Heart left ventricle (tissue), 16 donors: ENCODE results near the gene C2orf68. TPM values are rescaled to one million over a fixed set of nuclear protein-coding genes. Genes with fewer than 3 reads are reported as not detected.
A peak's percentile ranks its signal among the peaks of the same experiment; 100 is the strongest.
"Not testable (repeated sequence)": the region's sequence is repeated elsewhere in the genome, so short reads cannot be mapped to it uniquely, and the experiment has no call there.

Experiments
- ATAC-seq, 4 donors: fragments of 200-7000 bp; cut with Tn5 transposase; one replicate each; pipeline ENCODE4 v1.9.1; 2020 to 2022; ENCODE audit warnings: moderate library complexity in 4 of 4, mild to moderate bottlenecking in 3 of 4, moderate number of reproducible peaks in 1 of 4
- DNase-seq, 5 donors: peaks; one replicate each; pipeline ENCODE4 v3.0.0-alpha.2; 2020
- H3K27ac ChIP-seq, 12 donors: fragments of 200-600 bp; sonication (generic) in 4 of 12; one replicate each; pipeline versions ENCODE4 v1.5.0 to v1.8.0; 2016 to 2022; ENCODE audit warnings: mild to moderate bottlenecking in 2 of 12
- H3K27me3 ChIP-seq, 9 donors: fragments of 200-600 bp; sonication (generic) in 2 of 9; one replicate each; pipeline versions ENCODE4 v1.5.1 to v1.8.0; 2016 to 2022; ENCODE audit warnings: mild to moderate bottlenecking in 3 of 9
- H3K36me3 ChIP-seq, 9 donors: fragments of 200-600 bp; sonication (generic) in 2 of 9; one replicate each; pipeline versions ENCODE4 v1.5.0 to v1.8.0; 2018 to 2022; ENCODE audit warnings: mild to moderate bottlenecking in 2 of 9
- H3K4me1 ChIP-seq, 12 donors: fragments of 200-600 bp; sonication (generic) in 4 of 12; one replicate each; pipeline versions ENCODE4 v1.5.0 to v1.8.0; 2016 to 2022; ENCODE audit warnings: mild to moderate bottlenecking in 3 of 12
- H3K4me3 ChIP-seq, 12 donors: fragments of 200-600 bp; sonication (generic) in 4 of 12; one replicate each; pipeline versions ENCODE4 v1.5.0 to v1.8.0; 2017 to 2022; ENCODE audit warnings: mild to moderate bottlenecking in 9 of 12, moderate library complexity in 4 of 12
- H3K9me3 ChIP-seq, 12 donors: fragments of 200-600 bp; sonication (generic) in 4 of 12; one replicate each; pipeline versions ENCODE4 v1.5.0 to v1.8.0; 2016 to 2022; ENCODE audit warnings: mild to moderate bottlenecking in 1 of 12
- POLR2A ChIP-seq, 2 donors: fragments of 450-650 bp; IDR thresholded peaks; one replicate each; pipeline ENCODE4 v1.6.1; 2017; ENCODE audit warnings: antibody characterized with exemption in 2 of 2, mild to moderate bottlenecking in 2 of 2, moderate library complexity in 2 of 2
- WGBS, 4 donors: extraction: QIAGEN DNeasy Blood & Tissue Kit in 2 of 4; methylation state at CpG; one replicate each; pipeline versions ENCODE4 v1.1.5 to v1.1.7; 2013 to 2018; 5-methylcytosine and 5-hydroxymethylcytosine counted together
- intact Hi-C, 10 donors: fragments of 100-400 bp; cut with DNase I; formaldehyde crosslinking; loops; one replicate each; pipeline versions ENCODE4 v1.11.1 to v1.14.2; 2022
- polyA plus RNA-seq, 2 donors: library from polyadenylated mRNA; stranded (reverse); fragments of 200-250 nt; gene quantifications; one replicate each; pipeline ENCODE4 v1.2.3, GENCODE V29; 2013
- total RNA-seq, 9 donors: library from RNA; depleted of rRNA in 2 of 9; stranded (reverse); fragments of >200 nt in 2 of 9; fragmentation: NEBNext Ultra II Directional in 3 of 9; extraction: Animal tissue kit (Norgen Biotek cat#: 25700) in 3 of 9; gene quantifications; one replicate each; pipeline versions ENCODE4 v1.1.0 to v1.2.4, GENCODE V29; 2016 to 2023
- TF ChIP-seq, protein P1 (sequence below), 12 donors: fragments of 200-600 bp; sonication (generic) in 4 of 12; IDR thresholded peaks; one replicate each; pipeline versions ENCODE4 v1.5.0 to v1.8.0; 2018 to 2022; ENCODE audit warnings: antibody characterized with exemption in 12 of 12, mild to moderate bottlenecking in 5 of 12
- donor health status: ischemic (EF 13 %, LVEDD 7.1; RV severe dilation, severe dysfunction).
- donor health status: healthy with polysubstance abuse.
- donor health status: DM: no; HTN: yes; CAD: no.
- donor health status: DM: no; HTN: no; CAD: no.
- donor health status: ischemic (EF 25% LVEDD 6.9; RV normal size, moderate dysfunction).
- donor health status: ischemic (EF 25% LVEDD 5.7; RV mildly dilated, moderate dysfunction).
- donor health status: healthy.
- donor health status: DM: yes; HTN: yes; CAD: no.
- donor health status: ischemic (EF 35%, LVEDD 5.7; RV mildly dilated, moderate dysfunction).
- donor health status: nonischemic (EF 11% LVEDD 7.7; RV severe dilation, severe dysfunction).
- donor health status: DM: yes; HTN: yes; CAD: no.
- donor health status: PGD.
- donor health status: ischemic (EF 29% LVEDD 5.4; RV normal size, mild dysfunction).
- donor health status: nonischemic (EF 23%, LVEDD 6.1; RV moderate dilation, normal function).

C2orf68 gene
- total and polyA plus RNA-seq, 11 donors: 12.0 to 38.2 (median 29.1) TPM

DNA sequence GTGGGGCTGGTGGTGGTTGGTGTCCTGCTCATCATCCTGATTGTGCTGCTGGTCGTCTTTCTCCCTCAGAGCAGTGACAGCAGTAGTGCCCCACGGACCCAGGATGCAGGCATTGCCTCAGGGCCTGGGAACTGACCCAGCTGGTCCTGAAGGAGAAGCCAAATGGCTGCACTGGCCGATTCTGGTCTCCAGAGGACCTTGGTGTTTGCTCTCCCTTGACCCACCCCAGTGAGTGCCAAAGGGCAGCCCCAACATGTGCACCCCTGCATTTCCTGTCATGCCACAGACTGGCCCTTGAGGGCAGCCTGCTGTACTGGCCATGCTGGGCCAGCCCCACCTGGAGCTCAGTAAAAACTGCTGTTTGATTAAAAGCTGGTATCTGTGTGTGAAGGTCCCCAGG, 18.8 kb downstream of the C2orf68 start:
- no peak for TF ChIP-seq POLR2A (IDR thresholded peaks at IDR 0.05)
- no peaks in the 10 kb centered on the region for H3K27me3 ChIP-seq
- H3K36me3 ChIP-seq: peaks cover 0 to 27% (median 14%) of the 10 kb centered on the region in 9 donors
- no peak for ATAC-seq
- peaks cover 3 to 81% (median 63%) of the 10 kb centered on the region in 12 donors for H3K4me1 ChIP-seq
- no peak overlapping the region for H3K4me3 ChIP-seq
- DNase-seq: no peak
- WGBS, 4 donors: 62 to 79% (median 72%) methylated on average over 2 to 3 of the region's 3 CpGs; no CpG with 5 or more reads in 1 of the 4 donors
- peak overlapping the region in 2 of 12 donors; percentile 2 to 26 for H3K27ac ChIP-seq
- intact Hi-C loops: no loop called here
- no peaks in the 10 kb centered on the region for H3K9me3 ChIP-seq

DNA sequence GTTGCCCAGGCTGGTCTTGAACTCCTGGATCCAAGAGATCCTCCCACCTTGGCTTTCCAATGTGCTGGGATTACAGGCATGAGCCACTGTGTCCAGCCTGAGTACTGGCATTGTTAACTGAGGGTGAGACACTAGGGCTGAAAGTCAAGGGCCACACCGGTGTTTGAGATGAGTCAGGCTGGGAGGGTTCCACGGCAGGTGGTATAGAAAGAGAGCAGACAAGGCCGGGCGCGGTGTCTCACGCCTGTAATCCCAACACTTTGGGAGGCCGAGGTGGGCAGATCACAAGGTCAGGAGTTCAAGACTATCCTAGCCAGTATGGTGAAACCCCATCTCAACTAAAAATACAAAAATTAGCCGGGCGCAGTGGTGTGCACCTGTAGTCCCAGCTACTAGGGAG, 19.6 kb downstream of the C2orf68 start:
- H3K36me3 ChIP-seq: peaks cover 0 to 20% (median 8%) of the 10 kb centered on the region in 9 donors
- H3K27me3 ChIP-seq, H3K9me3 ChIP-seq, ATAC-seq, H3K4me3 ChIP-seq, intact Hi-C loops, DNase-seq: not testable (repeated sequence)
- 90 to 97% (median 93%) methylated on average over 9 of the region's 9 CpGs for WGBS, 4 donors
- peak overlapping the region in 9 of 12 donors; percentile 54 to 97 (median 90) for H3K27ac ChIP-seq
- H3K4me1 ChIP-seq: peaks cover 3 to 82% (median 70%) of the 10 kb centered on the region in 12 donors

DNA sequence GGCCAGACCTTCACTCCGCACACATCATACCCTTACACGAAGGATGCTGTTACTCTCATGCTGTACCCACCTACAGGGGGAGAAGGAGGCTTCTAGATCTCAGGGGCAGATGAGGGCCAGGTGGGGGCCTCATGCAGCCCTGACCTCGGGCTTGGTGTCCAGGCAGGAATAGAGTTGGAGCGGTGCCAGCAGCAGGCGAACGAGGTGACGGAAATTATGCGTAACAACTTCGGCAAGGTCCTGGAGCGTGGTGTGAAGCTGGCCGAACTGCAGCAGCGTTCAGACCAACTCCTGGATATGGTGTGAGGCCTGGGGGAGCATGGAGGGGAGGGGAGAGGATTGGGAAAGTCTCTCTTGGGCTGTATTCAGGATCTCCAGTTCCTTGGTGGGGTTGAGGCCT, 20.3 kb downstream of the C2orf68 start:
- DNase-seq (peak in 1 of 5 donors; percentile 50), ATAC-seq (no peak)
- Histone ChIP-seq H3K4me1 (peaks cover 3 to 82% (median 70%) of the 10 kb centered on the region in 12 donors), H3K4me3 (no peak overlapping the region), H3K27me3 (no peaks in the 10 kb centered on the region), H3K9me3 (no peaks in the 10 kb centered on the region), H3K36me3 (peaks cover 0 to 12% (median under 1%) of the 10 kb centered on the region in 9 donors), H3K27ac (peak overlapping the region; percentile 56 to 97 (median 88))
- WGBS, 4 donors: 56 to 74% (median 60%) methylated on average over 11 to 12 of the region's 12 CpGs
- TF ChIP-seq POLR2A (IDR thresholded peaks at IDR 0.05): no peak
- TF ChIP-seq, protein P1, sequence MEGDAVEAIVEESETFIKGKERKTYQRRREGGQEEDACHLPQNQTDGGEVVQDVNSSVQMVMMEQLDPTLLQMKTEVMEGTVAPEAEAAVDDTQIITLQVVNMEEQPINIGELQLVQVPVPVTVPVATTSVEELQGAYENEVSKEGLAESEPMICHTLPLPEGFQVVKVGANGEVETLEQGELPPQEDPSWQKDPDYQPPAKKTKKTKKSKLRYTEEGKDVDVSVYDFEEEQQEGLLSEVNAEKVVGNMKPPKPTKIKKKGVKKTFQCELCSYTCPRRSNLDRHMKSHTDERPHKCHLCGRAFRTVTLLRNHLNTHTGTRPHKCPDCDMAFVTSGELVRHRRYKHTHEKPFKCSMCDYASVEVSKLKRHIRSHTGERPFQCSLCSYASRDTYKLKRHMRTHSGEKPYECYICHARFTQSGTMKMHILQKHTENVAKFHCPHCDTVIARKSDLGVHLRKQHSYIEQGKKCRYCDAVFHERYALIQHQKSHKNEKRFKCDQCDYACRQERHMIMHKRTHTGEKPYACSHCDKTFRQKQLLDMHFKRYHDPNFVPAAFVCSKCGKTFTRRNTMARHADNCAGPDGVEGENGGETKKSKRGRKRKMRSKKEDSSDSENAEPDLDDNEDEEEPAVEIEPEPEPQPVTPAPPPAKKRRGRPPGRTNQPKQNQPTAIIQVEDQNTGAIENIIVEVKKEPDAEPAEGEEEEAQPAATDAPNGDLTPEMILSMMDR (IDR thresholded peaks at IDR 0.05): no peak
- intact Hi-C loops: no loop called here

GRCh38 chr2:85590950-85591349, 20.9 kb downstream of the C2orf68 start:
- intact Hi-C loops: no loop called here
- Histone ChIP-seq H3K4me1 (peaks cover 9 to 83% (median 70%) of the 10 kb centered on the region in 12 donors), H3K9me3 (no peaks in the 10 kb centered on the region), H3K4me3 (peak overlapping the region in 2 of 12 donors; percentile 23 to 29), H3K27ac (peak overlapping the region; percentile 56 to 97 (median 88)), H3K36me3 (peaks cover 0 to 12% (median 0%) of the 10 kb centered on the region in 9 donors), H3K27me3 (no peaks in the 10 kb centered on the region)
- ATAC-seq: no peak
- TF ChIP-seq POLR2A (IDR thresholded peaks at IDR 0.05): no peak
- TF ChIP-seq, protein P1 (IDR thresholded peaks at IDR 0.05): no peak
- WGBS, 4 donors: 55 to 84% (median 70%) methylated on average over 2 of the region's 2 CpGs
- no peak for DNase-seq

GRCh38 chr2:85589982-85590791, 21.7 kb downstream of the C2orf68 start:
- peak overlapping the region in 4 of 12 donors; percentile 5 to 29 (median 18) for H3K4me3 ChIP-seq
- no peaks in the 10 kb centered on the region for H3K27me3 ChIP-seq
- no peaks in the 10 kb centered on the region for H3K9me3 ChIP-seq
- H3K36me3 ChIP-seq: peaks cover 0 to 12% (median 0%) of the 10 kb centered on the region in 9 donors
- peak overlapping the region; percentile 56 to 97 (median 88) for H3K27ac ChIP-seq
- 34 to 52% (median 39%) methylated on average over 6 to 7 of the region's 7 CpGs for WGBS, 4 donors
- intact Hi-C loops: no loop called here
- TF ChIP-seq POLR2A (IDR thresholded peaks at IDR 0.05): no peak
- TF ChIP-seq, protein P1 (IDR thresholded peaks at IDR 0.05): no peak
- ATAC-seq (peak in 3 of 4 donors; percentile 41 to 52 (median 50)), DNase-seq (peak in 4 of 5 donors; percentile 66 to 78 (median 70))
- peaks cover 10 to 90% (median 76%) of the 10 kb centered on the region in 12 donors for H3K4me1 ChIP-seq
